HuH-7 (cell line): ENCODE measurements around the gene CYP27A1.
A peak's percentile ranks its signal among the peaks of the same experiment; 100 is the strongest.

ENCODE experiments used
- DNase-seq: peaks from one replicate; pipeline ENCODE4 v3.0.0; 2011; ENCODE audit warnings: low spot score

Gene CYP27A1

GRCh38 chr2:218773881-218774280 lies 8.1 kb upstream of the CYP27A1 start:
- DNase-seq: no peak

DNA sequence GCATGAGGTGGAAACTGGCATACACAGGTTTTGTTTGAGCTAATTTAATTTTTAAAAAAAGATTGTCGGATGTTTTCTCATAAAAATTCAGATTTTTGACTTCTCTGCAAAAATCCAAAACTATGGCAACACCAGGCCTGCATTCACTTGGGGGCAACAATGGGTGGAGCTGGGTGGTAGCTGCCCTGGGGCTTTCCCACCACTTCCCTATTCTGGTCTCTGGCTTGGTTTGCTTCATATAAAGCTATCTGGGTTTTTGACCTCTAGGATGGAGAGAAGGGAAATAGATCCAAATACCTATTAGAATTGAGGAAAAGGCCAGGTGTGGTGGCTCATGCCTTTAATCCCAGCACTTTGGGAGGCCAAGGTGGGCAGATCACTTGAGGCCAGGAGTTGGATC lies 5.5 kb upstream of the CYP27A1 start:
- DNase-seq: no peak

GRCh38 chr2:218777276-218777990 lies 4.5 kb upstream of the CYP27A1 start:
- no peak for DNase-seq

DNA sequence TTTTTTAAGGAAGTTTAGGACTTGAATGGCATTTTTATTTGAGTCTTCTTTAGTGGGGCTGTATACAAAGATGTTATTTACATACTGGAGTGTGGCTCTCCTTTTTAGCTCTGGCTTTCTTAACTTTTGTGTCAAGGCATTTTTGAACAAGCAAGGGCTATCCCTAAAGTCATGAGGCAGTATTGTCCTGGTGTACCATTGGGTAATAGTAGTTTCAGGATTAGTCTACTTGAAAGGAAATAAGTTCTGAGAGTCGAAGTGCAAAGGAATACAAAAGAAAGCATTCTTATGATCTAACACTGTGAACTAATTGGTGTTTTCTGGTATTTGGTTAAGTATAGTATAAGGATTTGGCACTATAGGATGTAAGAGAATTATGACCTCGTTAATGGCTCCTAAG lies 1.9 kb upstream of the CYP27A1 start:
- DNase-seq: no peak

GRCh38 chr2:218780851-218781690 lies 876 bp upstream of the CYP27A1 start:
- no peak for DNase-seq

GRCh38 chr2:218782528-218782844 lies 539 bp downstream of the CYP27A1 start:
- DNase-seq: peak; percentile 37

DNA sequence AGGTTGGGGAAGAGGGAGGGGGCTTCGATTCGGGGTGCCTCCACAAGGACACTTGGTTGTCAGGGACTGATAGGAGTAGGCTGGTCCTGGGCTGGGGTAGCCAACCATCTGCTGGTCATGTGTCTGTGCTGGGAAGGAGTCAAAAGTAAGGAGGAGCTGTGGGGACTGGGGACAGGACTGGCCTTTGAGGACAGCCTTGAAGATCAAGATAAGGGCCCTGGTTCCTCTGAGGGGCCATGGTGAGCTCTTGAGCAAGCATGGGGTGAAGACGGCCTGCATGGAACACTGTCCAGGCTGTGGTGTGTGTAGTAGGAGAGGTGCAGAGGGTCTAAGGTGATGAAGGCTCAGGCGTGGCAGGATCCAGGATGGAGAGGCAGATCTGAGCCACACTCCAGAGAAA lies 1.7 kb downstream of the CYP27A1 start:
- no peak for DNase-seq

GRCh38 chr2:218785103-218785502 lies 3.2 kb downstream of the CYP27A1 start:
- no peak for DNase-seq

GRCh38 chr2:218786133-218786532 lies 4.2 kb downstream of the CYP27A1 start:
- no peak for DNase-seq

DNA sequence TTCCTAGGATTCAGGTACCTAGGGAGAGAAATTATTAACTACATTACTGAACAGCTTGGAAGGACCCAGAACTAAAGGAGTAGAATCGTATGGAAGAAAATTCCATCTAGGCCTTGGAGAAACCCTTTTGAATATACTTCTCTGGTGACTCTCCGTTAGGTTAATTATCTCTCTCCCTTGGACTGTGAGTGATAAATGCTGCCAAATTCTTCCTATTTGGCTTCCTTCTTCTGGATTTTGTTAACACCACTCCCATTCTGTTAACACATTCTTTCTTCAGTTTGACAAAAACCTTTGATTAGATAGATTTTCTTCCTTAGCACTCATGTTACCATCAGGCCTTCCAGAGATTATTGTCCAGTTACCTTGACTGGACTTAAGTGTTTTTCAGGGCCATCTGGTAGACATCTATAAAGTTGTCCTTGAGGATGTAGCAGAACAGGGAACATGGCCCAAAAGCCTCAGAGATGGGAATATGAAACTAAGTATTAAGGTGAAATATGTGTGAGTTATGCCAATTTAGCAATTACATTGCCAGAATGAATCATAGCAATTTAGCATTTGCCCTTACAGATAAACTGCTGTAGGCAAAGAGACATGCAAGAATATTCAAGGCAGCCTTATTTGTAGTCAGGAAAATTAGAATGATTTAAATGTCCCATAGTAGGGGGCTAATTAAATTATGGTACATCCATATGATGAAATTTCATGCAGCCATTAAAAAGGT lies 6.7 kb downstream of the CYP27A1 start:
- DNase-seq: no peak

- DNase-seq: no peak
Observed at GRCh38 chr2:218792433-218792832, 10.5 kb downstream of the CYP27A1 start.

DNA sequence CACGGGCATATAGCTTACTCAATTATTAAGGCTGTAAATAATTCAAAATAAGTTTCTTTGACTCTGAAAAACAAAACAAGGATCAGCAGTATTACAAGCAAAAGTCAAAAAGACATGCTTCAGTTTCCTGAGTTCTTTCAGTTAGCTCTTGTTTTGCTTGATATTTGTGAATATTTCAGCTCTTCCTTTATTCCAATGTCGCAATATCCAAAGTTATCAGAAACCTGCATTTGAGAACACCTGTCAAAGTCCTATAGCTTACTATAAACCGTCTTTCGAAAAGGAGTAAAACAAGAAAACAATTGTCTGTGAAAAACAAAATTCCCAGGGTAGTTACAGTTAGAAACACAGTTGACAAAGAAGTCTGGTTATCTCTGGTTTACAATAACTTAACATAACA lies 14.7 kb downstream of the CYP27A1 start:
- DNase-seq: no peak

GRCh38 chr2:218798767-218799504 lies 17.0 kb downstream of the CYP27A1 start:
- no peak for DNase-seq

GRCh38 chr2:218799990-218800389 lies 18.0 kb downstream of the CYP27A1 start:
- no peak for DNase-seq

GRCh38 chr2:218802386-218802994 lies 20.5 kb downstream of the CYP27A1 start:
- no peak for DNase-seq

DNA sequence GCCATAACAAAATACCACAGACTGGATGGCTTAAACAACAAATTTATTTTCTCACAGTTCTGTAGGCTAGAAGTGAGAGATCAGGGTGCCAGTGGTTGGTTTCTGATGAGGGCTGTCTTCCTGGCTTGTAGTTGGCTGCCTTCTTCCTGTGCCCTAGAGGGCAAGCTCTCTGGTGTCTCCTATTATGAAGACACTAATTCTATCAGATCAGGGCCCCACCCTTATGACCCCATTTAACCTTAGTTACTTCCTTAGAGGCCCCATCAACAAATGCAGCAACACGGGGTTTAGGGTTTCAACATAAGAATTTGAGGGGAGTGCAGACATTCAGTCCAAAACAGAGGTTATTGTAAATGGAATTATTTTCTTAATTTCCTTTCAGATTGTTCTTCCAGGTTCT lies 22.9 kb downstream of the CYP27A1 start:
- DNase-seq: no peak

DNA sequence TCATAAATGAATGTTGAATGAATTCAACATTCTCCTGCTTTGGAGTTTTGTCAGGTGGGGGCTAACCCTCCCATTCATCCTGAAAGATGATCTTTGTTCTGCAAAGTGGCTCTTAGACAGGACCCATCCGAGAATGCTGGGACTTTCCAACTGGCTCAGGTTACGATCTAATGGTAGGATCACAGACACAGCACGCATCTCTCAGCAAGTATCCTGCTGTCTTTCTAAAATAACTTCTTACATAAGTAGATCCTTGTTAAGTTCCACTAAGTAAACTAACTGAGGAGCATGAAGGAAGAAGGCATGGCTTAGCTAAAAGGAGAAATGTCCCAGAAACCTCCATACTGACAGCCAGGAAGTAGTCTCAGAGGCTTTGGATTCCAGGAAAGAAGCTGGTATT lies 23.7 kb downstream of the CYP27A1 start:
- no peak for DNase-seq

DNA sequence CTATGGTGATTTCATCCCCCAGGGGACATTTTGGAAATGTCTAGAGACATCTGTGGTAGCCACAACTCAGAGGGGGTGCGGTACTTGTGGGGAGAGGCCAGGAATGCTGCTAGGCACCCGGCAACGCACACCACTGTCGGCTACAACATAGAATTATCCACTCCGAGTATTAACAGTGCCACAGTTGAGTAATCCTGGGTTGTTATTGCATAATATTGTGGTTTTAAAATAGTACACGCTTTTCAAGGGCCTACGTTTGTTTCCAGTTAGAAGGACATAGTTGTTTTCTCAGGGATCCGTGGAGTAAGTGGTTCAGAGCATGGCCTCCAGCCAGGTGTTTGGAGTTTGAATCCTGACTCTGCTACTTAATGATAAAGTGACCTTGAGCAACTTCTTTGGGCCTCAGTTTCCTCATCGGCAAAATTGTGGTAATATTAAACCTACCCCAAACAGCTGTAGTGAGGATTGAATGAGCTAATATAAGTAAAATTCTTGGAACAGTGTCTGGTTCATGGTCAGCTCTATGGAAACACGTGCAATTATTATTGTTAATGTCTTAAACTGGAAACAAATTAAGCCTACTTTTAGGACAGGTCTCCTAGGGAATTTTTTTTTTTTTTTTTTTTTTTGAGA lies 24.5 kb downstream of the CYP27A1 start:
- peak; percentile 58 for DNase-seq

GRCh38 chr2:218807626-218808025 lies 25.7 kb downstream of the CYP27A1 start:
- no peak for DNase-seq

- no peak for DNase-seq
Observed at GRCh38 chr2:218809515-218809914, 27.6 kb downstream of the CYP27A1 start.

DNA sequence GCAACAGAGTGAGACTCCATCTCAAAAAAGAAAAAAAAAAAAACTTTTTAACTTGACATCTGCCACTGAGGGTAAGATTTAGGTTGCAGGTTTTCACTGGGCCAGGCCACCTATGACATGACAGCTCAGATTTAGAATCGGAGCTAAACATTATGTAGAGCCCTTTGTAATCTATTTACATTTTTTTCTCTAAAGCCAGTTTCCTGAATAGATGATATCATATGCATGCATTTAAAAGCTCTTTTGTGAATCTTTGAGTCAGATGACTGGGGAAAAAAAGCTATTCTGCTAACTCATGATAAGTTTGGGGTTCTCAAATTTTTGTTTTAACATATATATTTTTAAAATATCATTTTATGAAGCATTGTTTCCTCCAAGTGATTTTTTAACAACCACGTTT lies 28.3 kb downstream of the CYP27A1 start:
- no peak for DNase-seq
